PFSK-1 (cell line): ENCODE results near the gene RNF145.

Source experiments
- POLR2AphosphoS5 ChIP-seq: IDR thresholded peaks from 2 replicates; pipeline ENCODE4 v1.6.1; 2012; ENCODE audit warnings: low read depth, mild to moderate bottlenecking, control low read depth, low read length, moderate library complexity
- SIN3A ChIP-seq: IDR thresholded peaks from 2 replicates; pipeline ENCODE4 v1.6.1; 2012; ENCODE audit warnings: mild to moderate bottlenecking, low read length, moderate library complexity, borderline replicate concordance; ENCODE audit not compliant: insufficient read depth

DNA sequence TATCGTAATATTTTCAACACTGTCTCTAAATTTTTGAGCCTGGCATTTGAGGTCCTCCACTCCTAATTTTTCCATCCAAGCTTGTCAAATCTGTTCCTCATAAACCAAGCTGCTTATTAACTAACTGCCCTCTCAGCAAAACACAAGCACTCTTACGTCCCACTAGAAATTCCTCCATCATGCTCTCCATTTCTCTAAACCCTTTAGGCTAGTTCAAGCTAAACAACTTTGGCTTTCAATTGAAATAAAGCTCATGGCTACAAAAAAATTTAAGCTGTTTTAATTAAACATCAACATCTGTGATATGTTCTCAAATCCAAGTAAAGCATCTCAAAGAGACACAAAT lies 45.7 kb downstream of the RNF145 start:
- TF ChIP-seq POLR2AphosphoS5: no peak
- no peak for TF ChIP-seq SIN3A
